HUES48 (cell line): ENCODE results near the gene TMEM187.

Source experiments
- H3K27ac ChIP-seq: one replicate; pipeline ENCODE4 v1.7.0; 2013; ENCODE audit warnings: low read depth, low read length, inconsistent platforms
- H3K27me3 ChIP-seq: 2 replicates; pipeline ENCODE4 v1.6.1; 2013; ENCODE audit warnings: mild to moderate bottlenecking, low read length; ENCODE audit not compliant: control insufficient read depth, insufficient read depth
- H3K36me3 ChIP-seq: 2 replicates; pipeline ENCODE4 v1.6.1; 2013; ENCODE audit warnings: low read length; ENCODE audit not compliant: control insufficient read depth, insufficient read depth
- H3K4me1 ChIP-seq: 2 replicates; pipeline ENCODE4 v1.6.1; 2013; ENCODE audit warnings: mild to moderate bottlenecking, low read length; ENCODE audit not compliant: control insufficient read depth, insufficient read depth
- H3K4me3 ChIP-seq: 2 replicates; pipeline ENCODE4 v1.5.1; 2013; ENCODE audit warnings: mild to moderate bottlenecking, low read depth, low read length
- H3K9ac ChIP-seq: 2 replicates; pipeline ENCODE4 v1.6.1; 2013; ENCODE audit warnings: mild to moderate bottlenecking, low read depth, low read length, moderate library complexity
- H3K9me3 ChIP-seq: 2 replicates; pipeline ENCODE4 v1.6.1; 2013; ENCODE audit warnings: low read length; ENCODE audit not compliant: control insufficient read depth, insufficient read depth

Gene TMEM187

GRCh38 chrX:153967536-153968224, 4.9 kb upstream of the TMEM187 start:
- Histone ChIP-seq H3K4me3 (peak overlapping the region; percentile 83), H3K36me3 (peaks cover 24% of the 10 kb centered on the region), H3K9me3 (no peaks in the 10 kb centered on the region), H3K27me3 (no peaks in the 10 kb centered on the region), H3K27ac (peak overlapping the region; percentile 66), H3K9ac (no peak overlapping the region), H3K4me1 (peaks cover 27% of the 10 kb centered on the region)

GRCh38 chrX:153968255-153968654, 4.3 kb upstream of the TMEM187 start:
- peak overlapping the region; percentile 83 for H3K4me3 ChIP-seq
- peaks cover 27% of the 10 kb centered on the region for H3K4me1 ChIP-seq
- no peak overlapping the region for H3K9ac ChIP-seq
- peaks cover 18% of the 10 kb centered on the region for H3K36me3 ChIP-seq
- H3K27me3 ChIP-seq: no peaks in the 10 kb centered on the region
- H3K9me3 ChIP-seq: no peaks in the 10 kb centered on the region
- H3K27ac ChIP-seq: peak overlapping the region; percentile 66

- no peaks in the 10 kb centered on the region for H3K27me3 ChIP-seq
- peak overlapping the region; percentile 27 for H3K27ac ChIP-seq
- peaks cover 14% of the 10 kb centered on the region for H3K36me3 ChIP-seq
- no peak overlapping the region for H3K9ac ChIP-seq
- H3K4me3 ChIP-seq: peak overlapping the region; percentile 83
- H3K9me3 ChIP-seq: no peaks in the 10 kb centered on the region
- peaks cover 27% of the 10 kb centered on the region for H3K4me1 ChIP-seq
These were observed 3.8 kb upstream of the TMEM187 start for GRCh38 chrX:153968754-153969124.

- Histone ChIP-seq H3K9me3 (no peaks in the 10 kb centered on the region), H3K4me3 (peak overlapping the region; percentile 83), H3K27ac (peak overlapping the region; percentile 27), H3K9ac (0 out of 2 replicates have a peak overlapping the region, but pooled peaks have one; percentile 11), H3K27me3 (no peaks in the 10 kb centered on the region), H3K36me3 (peaks cover 8% of the 10 kb centered on the region), H3K4me1 (peaks cover 27% of the 10 kb centered on the region)
These were observed 3.2 kb upstream of the TMEM187 start for GRCh38 chrX:153969125-153969903.

GRCh38 chrX:153969904-153970356, 2.6 kb upstream of the TMEM187 start:
- H3K9ac ChIP-seq: 0 out of 2 replicates have a peak overlapping the region, but pooled peaks have one; percentile 11
- H3K4me3 ChIP-seq: peak overlapping the region; percentile 83
- H3K36me3 ChIP-seq: peaks cover 2% of the 10 kb centered on the region
- no peaks in the 10 kb centered on the region for H3K9me3 ChIP-seq
- H3K4me1 ChIP-seq: peaks cover 27% of the 10 kb centered on the region
- no peak overlapping the region for H3K27ac ChIP-seq
- no peaks in the 10 kb centered on the region for H3K27me3 ChIP-seq

GRCh38 chrX:153970357-153971123, 2.0 kb upstream of the TMEM187 start:
- Histone ChIP-seq H3K27me3 (no peaks in the 10 kb centered on the region), H3K9me3 (no peaks in the 10 kb centered on the region), H3K4me1 (peaks cover 27% of the 10 kb centered on the region), H3K27ac (peak overlapping the region; percentile 100), H3K9ac (peak overlapping the region; percentile 99), H3K4me3 (peak overlapping the region; percentile 83), H3K36me3 (no peaks in the 10 kb centered on the region; the same call in none of the 2 replicates)

GRCh38 chrX:153971124-153971449, 1.5 kb upstream of the TMEM187 start:
- Histone ChIP-seq H3K4me1 (peaks cover 27% of the 10 kb centered on the region), H3K36me3 (no peaks in the 10 kb centered on the region; the same call in none of the 2 replicates), H3K4me3 (peak overlapping the region; percentile 83), H3K27me3 (no peaks in the 10 kb centered on the region), H3K27ac (peak overlapping the region; percentile 100), H3K9ac (peak overlapping the region; percentile 99), H3K9me3 (no peaks in the 10 kb centered on the region)

- H3K27me3 ChIP-seq: no peaks in the 10 kb centered on the region
- no peaks in the 10 kb centered on the region; the same call in none of the 2 replicates for H3K36me3 ChIP-seq
- H3K9me3 ChIP-seq: no peaks in the 10 kb centered on the region
- peak within 1 kb of the TSS; percentile 100 for H3K27ac ChIP-seq
- H3K4me1 ChIP-seq: peaks cover 24% of the 10 kb centered on the region
- peak within 1 kb of the TSS; percentile 83 for H3K4me3 ChIP-seq
- H3K9ac ChIP-seq: peak within 1 kb of the TSS; percentile 99
These were observed 845 bp upstream of the TMEM187 start, which contains the start of gene HCFC1 for GRCh38 chrX:153971450-153972367. Gene HCFC1 (minus strand): TSS chrX:153971818. CDS start chrX:153970840, 978 bp downstream.

- peaks cover 8% of the 10 kb centered on the region for H3K4me1 ChIP-seq
- no peaks in the 10 kb centered on the region for H3K9me3 ChIP-seq
- H3K27ac ChIP-seq: peak overlapping the region; percentile 100
- no peaks in the 10 kb centered on the region; the same call in none of the 2 replicates for H3K36me3 ChIP-seq
- peak overlapping the region; percentile 99 for H3K9ac ChIP-seq
- H3K27me3 ChIP-seq: no peaks in the 10 kb centered on the region
- peak overlapping the region; percentile 83 for H3K4me3 ChIP-seq
These were observed 811 bp downstream of the TMEM187 start for GRCh38 chrX:153973127-153974002.
